ENCODE measurements around the gene MARCHF11. TPM values are rescaled to one million over a fixed set of nuclear protein-coding genes. Genes with fewer than 3 reads are reported as not detected.

MARCHF11 gene
- total and polyA plus RNA-seq, 11 donors: 0.36 to 7.1 (median 2.3) TPM

DNA sequence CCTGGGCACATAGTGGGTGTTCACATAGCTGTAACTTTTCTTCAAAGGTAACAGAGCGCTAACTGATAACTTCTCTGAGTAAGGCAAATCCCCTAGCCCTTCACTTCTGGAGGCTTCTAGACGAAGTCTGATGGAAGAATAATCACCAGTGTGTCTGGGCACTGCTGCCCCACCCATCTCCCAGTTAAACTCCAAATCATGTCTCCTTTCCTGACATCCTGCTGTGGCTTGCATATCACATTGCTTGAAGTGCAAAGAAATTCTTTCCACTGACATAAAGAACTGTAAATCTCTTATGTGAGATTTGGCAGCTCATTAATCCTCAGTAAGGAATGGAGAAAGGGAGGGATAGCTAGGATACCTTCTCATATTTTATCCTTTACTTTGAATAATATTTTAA lies 74.6 kb downstream of the MARCHF11 start:
- DNase-seq: no peak
- no peak for ATAC-seq
- TF ChIP-seq CTCF (IDR thresholded peaks at IDR 0.05) (no peak), POLR2A (IDR thresholded peaks at IDR 0.05) (no peak)
- Histone ChIP-seq H3K36me3 (no peaks in the 10 kb centered on the region), H3K4me3 (no peak overlapping the region), H3K4me1 (no peaks in the 10 kb centered on the region), H3K27me3 (no peaks in the 10 kb centered on the region), H3K9me3 (peaks cover 0 to 24% (median 5%) of the 10 kb centered on the region in 12 donors), H3K27ac (no peak overlapping the region)
- 43 to 61% (median 53%) methylated on average over 2 of the region's 2 CpGs for WGBS, 4 donors
- intact Hi-C loops (cut with DNase I): no loop called here

DNA sequence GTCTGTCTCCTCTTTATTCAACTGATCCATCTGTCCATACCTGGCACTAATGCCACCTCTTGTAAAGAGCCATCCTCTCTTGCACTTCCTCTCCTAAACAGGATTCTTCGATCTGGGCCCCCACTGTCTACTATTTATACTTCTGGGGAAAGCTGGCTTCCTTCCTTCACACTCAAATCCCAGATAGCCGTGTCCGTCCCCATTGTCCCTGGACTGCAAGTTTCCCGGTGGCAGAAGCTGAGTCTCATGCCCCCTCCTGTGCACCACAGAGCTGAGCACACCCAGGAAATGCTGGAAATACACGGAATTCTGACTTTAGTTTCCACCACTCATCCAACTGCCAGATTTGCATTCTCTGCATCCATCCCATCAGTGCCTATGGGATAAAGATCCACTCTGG lies 84.0 kb downstream of the MARCHF11 start:
- WGBS, 4 donors: 9 to 20% (median 13%) methylated on average over 5 of the region's 5 CpGs
- Histone ChIP-seq H3K4me1 (no peaks in the 10 kb centered on the region), H3K4me3 (no peak overlapping the region), H3K9me3 (no peaks in the 10 kb centered on the region), H3K27ac (no peak overlapping the region), H3K36me3 (no peaks in the 10 kb centered on the region), H3K27me3 (no peaks in the 10 kb centered on the region)
- ATAC-seq (peak in 2 of 4 donors; percentile 55 to 60), DNase-seq (no peak)
- intact Hi-C loops (cut with DNase I): no loop called here
- TF ChIP-seq POLR2A (IDR thresholded peaks at IDR 0.05) (no peak), CTCF (IDR thresholded peaks at IDR 0.05) (no peak)

DNA sequence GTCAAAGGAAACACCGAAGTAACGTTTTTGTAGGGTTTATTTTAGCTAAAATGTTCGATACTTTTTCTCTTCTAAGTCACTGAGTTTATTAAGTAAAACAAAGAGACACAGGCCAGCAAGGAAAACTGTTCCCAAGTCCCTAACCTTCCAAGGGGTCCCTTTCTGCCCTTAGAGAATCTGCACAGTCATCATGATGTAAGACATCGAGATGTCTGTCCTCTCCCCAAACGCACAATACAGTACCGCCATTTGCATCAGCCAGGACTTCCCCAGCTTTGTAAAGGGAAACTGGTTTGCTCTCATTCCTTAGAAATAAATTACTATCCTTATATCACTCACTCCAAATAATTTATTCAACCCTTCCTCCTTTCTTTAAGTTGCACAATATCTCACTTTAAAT lies 89.3 kb downstream of the MARCHF11 start:
- Histone ChIP-seq H3K9me3 (no peaks in the 10 kb centered on the region), H3K27me3 (no peaks in the 10 kb centered on the region), H3K27ac (no peak overlapping the region), H3K4me1 (no peaks in the 10 kb centered on the region), H3K36me3 (no peaks in the 10 kb centered on the region), H3K4me3 (no peak overlapping the region)
- WGBS, 4 donors: 87 to 94% (median 91%) methylated on average over 6 of the region's 6 CpGs
- ATAC-seq: no peak
- no peak for DNase-seq
- TF ChIP-seq POLR2A (IDR thresholded peaks at IDR 0.05) (no peak), CTCF (IDR thresholded peaks at IDR 0.05) (no peak)
- intact Hi-C loops (cut with DNase I): no loop called here

GRCh38 chr5:16082982-16083381 lies 96.6 kb downstream of the MARCHF11 start:
- TF ChIP-seq POLR2A (IDR thresholded peaks at IDR 0.05) (no peak), CTCF (IDR thresholded peaks at IDR 0.05) (no peak)
- Histone ChIP-seq H3K4me3 (no peak overlapping the region), H3K36me3 (no peaks in the 10 kb centered on the region), H3K27ac (no peak overlapping the region), H3K9me3 (no peaks in the 10 kb centered on the region), H3K27me3 (no peaks in the 10 kb centered on the region), H3K4me1 (peaks cover 0 to 23% (median 0%) of the 10 kb centered on the region in 12 donors)
- intact Hi-C loops (cut with DNase I): no loop called here
- ATAC-seq (no peak), DNase-seq (no peak)
- WGBS, 4 donors: 91 to 97% (median 92%) methylated on average over 4 of the region's 4 CpGs
